Measurements from ENCODE around the gene FGD5.

GRCh38 chr3:14949126-14949525, 130.4 kb downstream of the FGD5 start:
- TF ChIP-seq GATA3 (IDR thresholded peaks at IDR 0.05; ENCODE audit: low read depth, low read length), result no peak
- TF ChIP-seq GATA2 (IDR thresholded peaks at IDR 0.05; ENCODE audit: low read depth, low read length), result no peak
